Measurements from ENCODE around the gene CASP2. TPM values are rescaled to one million over a fixed set of nuclear protein-coding genes. Genes with fewer than 3 reads are reported as not detected.

Gene CASP2
- total RNA-seq, 4 donors from 2014 or later = 15.6 to 25.3 (median 17.6) TPM

DNA sequence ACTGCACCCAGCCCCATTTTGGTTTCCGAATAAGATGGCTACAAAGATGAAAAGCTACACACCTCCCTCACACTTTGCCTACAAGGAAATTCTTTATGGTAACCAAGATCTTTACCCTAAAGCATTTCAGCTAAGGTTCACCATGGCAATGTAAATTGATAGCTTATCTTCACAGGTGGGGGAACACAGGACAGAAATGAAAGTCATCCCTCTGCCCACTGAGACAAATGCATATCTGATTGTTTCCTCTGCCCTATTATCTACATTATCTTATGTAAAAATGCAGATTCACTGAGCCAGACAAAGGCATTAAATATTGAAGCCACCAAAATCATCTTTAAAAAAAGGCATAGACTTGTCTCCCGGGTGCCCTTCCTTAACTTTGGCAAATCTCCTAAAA, 6.6 kb upstream of the CASP2 start:
- no peak for TF ChIP-seq CTCF (IDR thresholded peaks at IDR 0.05; ENCODE audit: low read depth)

DNA sequence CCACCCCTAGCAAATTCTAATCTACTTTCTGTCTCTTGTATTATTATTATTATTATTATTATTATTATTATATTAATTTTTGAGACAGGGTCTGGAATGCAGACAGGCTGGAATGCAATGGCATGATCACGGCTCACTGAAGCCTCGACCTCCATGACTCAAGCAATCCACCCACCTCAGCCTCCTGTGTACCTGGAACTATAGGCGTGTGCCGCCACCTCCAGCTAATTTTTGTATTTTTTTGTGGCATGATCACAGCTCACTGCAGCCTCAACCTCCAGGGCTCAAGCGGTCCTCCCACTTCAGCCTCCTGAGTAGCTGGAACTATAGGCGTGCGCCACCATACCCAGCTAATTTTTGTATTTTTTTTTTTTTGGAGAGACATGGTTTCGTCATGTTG, 6.0 kb upstream of the CASP2 start:
- TF ChIP-seq CTCF (IDR thresholded peaks at IDR 0.05; ENCODE audit: low read depth) = no peak

GRCh38 chr7:143283381-143283780, 4.8 kb upstream of the CASP2 start:
- TF ChIP-seq CTCF (IDR thresholded peaks at IDR 0.05; ENCODE audit: low read depth) = no peak

GRCh38 chr7:143284591-143285469, 3.3 kb upstream of the CASP2 start, which contains the start of gene TMEM139:
TMEM139 (plus strand) TSS chr7:143284958; CDS start chr7:143285958, 1,000 bp downstream.
- TF ChIP-seq CTCF (IDR thresholded peaks at IDR 0.05; ENCODE audit: low read depth) = no peak

GRCh38 chr7:143285470-143285778, 2.7 kb upstream of the CASP2 start:
- no peak for TF ChIP-seq CTCF (IDR thresholded peaks at IDR 0.05; ENCODE audit: low read depth)

DNA sequence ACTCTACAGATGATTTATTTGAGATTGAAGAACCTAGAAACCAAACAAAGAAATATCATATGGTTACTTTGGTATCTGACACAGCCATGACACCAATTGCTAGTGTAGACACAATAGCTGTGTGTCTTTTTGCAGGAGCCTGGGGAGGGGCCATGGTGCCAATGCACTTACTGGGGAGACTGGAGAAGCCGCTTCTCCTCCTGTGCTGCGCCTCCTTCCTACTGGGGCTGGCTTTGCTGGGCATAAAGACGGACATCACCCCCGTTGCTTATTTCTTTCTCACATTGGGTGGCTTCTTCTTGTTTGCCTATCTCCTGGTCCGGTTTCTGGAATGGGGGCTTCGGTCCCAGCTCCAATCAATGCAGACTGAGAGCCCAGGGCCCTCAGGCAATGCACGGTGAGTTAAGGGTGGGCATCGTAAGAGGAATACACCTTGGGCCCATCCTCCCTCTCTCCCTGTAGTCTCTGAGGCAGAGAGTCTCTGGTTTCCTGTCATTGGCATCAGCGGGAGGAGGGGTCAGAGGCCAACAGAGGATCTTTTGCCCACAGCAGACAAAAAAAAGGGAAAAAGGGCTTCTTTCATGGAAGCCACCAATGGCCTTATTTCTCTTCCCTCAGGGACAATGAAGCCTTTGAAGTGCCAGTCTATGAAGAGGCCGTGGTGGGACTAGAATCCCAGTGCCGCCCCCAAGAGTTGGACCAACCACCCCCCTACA, 2.2 kb upstream of the CASP2 start:
- TF ChIP-seq CTCF (IDR thresholded peaks at IDR 0.05; ENCODE audit: low read depth) = no peak

GRCh38 chr7:143286522-143286890, 1.6 kb upstream of the CASP2 start:
- TF ChIP-seq CTCF (IDR thresholded peaks at IDR 0.05; ENCODE audit: low read depth) = no peak
